Brain microvascular endothelial cell (primary cell): ENCODE results near the gene TMC7.

ENCODE experiments used
- DNase-seq: peaks from one replicate; pipeline ENCODE4 v3.0.0-alpha.2; 2020
- H3K27ac ChIP-seq: fragments of 250-450 bp; sonication (Bioruptor Pico); 2 replicates; pipeline ENCODE4 v1.5.1; 2020; ENCODE audit warnings: mild to moderate bottlenecking, moderate library complexity
- H3K27me3 ChIP-seq: fragments of 250-450 bp; sonication (Bioruptor Pico); replicated peaks from 2 replicates; pipeline ENCODE4 v1.5.1; 2020; ENCODE audit warnings: mild to moderate bottlenecking
- H3K36me3 ChIP-seq: fragments of 250-450 bp; sonication (Bioruptor Pico); replicated peaks from 2 replicates; pipeline ENCODE4 v1.5.1; 2020; ENCODE audit warnings: mild to moderate bottlenecking
- H3K4me3 ChIP-seq: 2 replicates; pipeline ENCODE4 v1.5.1; 2011; ENCODE audit warnings: low read depth, mild to moderate bottlenecking, control low read depth, low read length, moderate library complexity
- in situ Hi-C: cut with HindIII; loops from 2 replicates; pipeline ENCODE4 v1.10.0; 2017; ENCODE audit warnings: low sequenced_read_pairs, low pct_ligation_motif_present
- TF ChIP-seq, protein P1 (sequence below): IDR thresholded peaks from 2 replicates; pipeline ENCODE4 v1.5.1; 2011; ENCODE audit warnings: low read depth, mild to moderate bottlenecking, moderate library complexity, low read length, control low read depth, inconsistent platforms; ENCODE audit errors: missing control alignments

The TMC7 gene

GRCh38 chr16:19020689-19021088 is 37.0 kb downstream of the TMC7 start:
- Histone ChIP-seq H3K27me3 (no peaks in the 10 kb centered on the region), H3K36me3 (no peaks in the 10 kb centered on the region), H3K27ac (no peak overlapping the region), H3K4me3 (no peak overlapping the region)
- in situ Hi-C loops: no loop called here
- no peak for DNase-seq
- TF ChIP-seq, protein P1, sequence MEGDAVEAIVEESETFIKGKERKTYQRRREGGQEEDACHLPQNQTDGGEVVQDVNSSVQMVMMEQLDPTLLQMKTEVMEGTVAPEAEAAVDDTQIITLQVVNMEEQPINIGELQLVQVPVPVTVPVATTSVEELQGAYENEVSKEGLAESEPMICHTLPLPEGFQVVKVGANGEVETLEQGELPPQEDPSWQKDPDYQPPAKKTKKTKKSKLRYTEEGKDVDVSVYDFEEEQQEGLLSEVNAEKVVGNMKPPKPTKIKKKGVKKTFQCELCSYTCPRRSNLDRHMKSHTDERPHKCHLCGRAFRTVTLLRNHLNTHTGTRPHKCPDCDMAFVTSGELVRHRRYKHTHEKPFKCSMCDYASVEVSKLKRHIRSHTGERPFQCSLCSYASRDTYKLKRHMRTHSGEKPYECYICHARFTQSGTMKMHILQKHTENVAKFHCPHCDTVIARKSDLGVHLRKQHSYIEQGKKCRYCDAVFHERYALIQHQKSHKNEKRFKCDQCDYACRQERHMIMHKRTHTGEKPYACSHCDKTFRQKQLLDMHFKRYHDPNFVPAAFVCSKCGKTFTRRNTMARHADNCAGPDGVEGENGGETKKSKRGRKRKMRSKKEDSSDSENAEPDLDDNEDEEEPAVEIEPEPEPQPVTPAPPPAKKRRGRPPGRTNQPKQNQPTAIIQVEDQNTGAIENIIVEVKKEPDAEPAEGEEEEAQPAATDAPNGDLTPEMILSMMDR: no peak

- no peak for DNase-seq
- TF ChIP-seq, protein P1: no peak
- in situ Hi-C loops: no loop called here
Observed at GRCh38 chr16:19021747-19022146, 38.0 kb downstream of the TMC7 start.

GRCh38 chr16:19027416-19027815 is 43.7 kb downstream of the TMC7 start:
- H3K27me3 ChIP-seq: no peaks in the 10 kb centered on the region
- no peaks in the 10 kb centered on the region for H3K36me3 ChIP-seq
- TF ChIP-seq, protein P1: no peak
- in situ Hi-C loops: no loop called here
- no peak overlapping the region for H3K4me3 ChIP-seq
- no peak for DNase-seq
- H3K27ac ChIP-seq: no peak overlapping the region

More at GRCh38 chr16:19021747-19022146, 38.0 kb downstream of the TMC7 start:
- no peak overlapping the region for H3K4me3 ChIP-seq
- no peaks in the 10 kb centered on the region for H3K27me3 ChIP-seq
- H3K27ac ChIP-seq: no peak overlapping the region
- H3K36me3 ChIP-seq: no peaks in the 10 kb centered on the region

- Histone ChIP-seq H3K36me3 (no peaks in the 10 kb centered on the region), H3K27me3 (no peaks in the 10 kb centered on the region), H3K4me3 (no peak overlapping the region), H3K27ac (no peak overlapping the region)
- TF ChIP-seq, protein P1: no peak
- no peak for DNase-seq
- in situ Hi-C loops: no loop called here
Observed at GRCh38 chr16:19029980-19030379, 46.2 kb downstream of the TMC7 start.

DNA sequence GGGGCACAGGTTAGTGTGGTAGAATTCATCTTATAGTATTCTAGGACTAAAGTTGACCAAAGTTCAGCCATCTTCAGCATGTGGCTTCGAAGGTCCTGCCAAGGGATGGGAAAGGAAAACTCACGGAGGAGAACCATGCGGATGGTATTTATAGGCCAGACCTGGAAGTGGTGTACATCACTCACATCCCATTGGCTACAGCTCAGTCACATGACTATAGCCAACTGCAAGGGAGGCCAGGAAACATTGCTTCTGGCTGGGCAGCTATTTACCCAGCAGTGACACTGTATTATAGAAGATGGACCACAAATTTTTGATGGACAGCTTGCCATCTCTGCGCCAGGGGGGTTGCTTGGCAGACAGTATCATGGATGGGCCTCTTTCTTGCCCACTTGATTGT is 48.0 kb downstream of the TMC7 start:
- no peaks in the 10 kb centered on the region for H3K36me3 ChIP-seq
- H3K4me3 ChIP-seq: no peak overlapping the region
- in situ Hi-C loops: no loop called here
- H3K27me3 ChIP-seq: no peaks in the 10 kb centered on the region
- no peak for DNase-seq
- TF ChIP-seq, protein P1: no peak
- no peak overlapping the region for H3K27ac ChIP-seq

DNA sequence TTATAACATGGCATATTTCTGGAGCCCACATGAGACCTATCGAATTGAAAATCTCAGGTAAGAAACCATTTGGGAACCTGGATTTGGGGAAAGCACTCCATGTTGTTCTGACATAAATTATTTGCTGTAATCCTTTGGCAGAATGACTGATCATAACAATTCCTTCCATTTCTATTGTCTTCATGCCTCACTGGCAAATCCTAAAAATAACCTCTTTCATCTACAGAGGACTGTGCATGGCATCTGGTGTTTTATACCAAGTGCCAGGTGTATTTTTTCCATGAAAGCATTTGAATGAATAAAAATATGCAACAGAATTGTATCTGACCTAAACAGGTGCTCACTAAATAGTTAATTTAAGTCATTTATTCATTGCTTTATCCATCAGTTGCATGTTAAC is 50.0 kb downstream of the TMC7 start:
- no peak for DNase-seq
- Histone ChIP-seq H3K27me3 (no peaks in the 10 kb centered on the region), H3K27ac (no peak overlapping the region), H3K36me3 (no peaks in the 10 kb centered on the region), H3K4me3 (no peak overlapping the region)
- TF ChIP-seq, protein P1: no peak
- in situ Hi-C loops: no loop called here
